Measurements from ENCODE around the gene ZNF143.
A peak's percentile ranks its signal among the peaks of the same experiment; 100 is the strongest.
"Not testable (repeated sequence)": the region's sequence is repeated elsewhere in the genome, so short reads cannot be mapped to it uniquely, and the experiment has no call there.

ZNF143 gene

DNA sequence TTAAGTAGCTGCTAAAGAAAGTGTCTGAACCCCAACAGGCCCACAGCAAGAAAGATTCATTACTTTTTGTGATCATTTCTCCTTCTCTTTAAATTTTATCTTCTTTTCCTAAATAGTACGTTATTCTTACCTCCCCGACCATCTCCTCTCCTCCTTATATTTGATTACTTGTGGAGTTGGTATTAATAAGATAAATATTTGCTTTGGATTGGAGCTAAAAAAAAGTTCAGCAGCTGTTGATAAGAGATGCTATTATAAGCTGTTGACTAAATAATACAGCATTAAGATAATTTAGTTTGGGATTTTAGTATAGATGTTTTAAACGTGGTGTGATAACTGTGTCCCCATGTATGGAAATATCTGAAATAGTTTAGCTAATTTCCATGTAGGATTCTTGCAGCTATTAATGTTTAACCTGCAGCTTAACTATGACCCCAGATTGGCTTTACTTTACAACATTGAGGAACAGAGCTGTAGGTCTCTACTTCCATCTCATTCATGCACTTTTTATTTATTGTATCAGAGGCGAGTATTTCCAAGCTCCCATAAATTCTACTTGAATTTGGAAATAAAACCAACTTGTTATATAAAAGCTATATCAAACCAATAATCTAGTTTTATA, 37.8 kb downstream of the ZNF143 start:
- no peak for DNase-seq (ENCODE audit: low spot score)

DNA sequence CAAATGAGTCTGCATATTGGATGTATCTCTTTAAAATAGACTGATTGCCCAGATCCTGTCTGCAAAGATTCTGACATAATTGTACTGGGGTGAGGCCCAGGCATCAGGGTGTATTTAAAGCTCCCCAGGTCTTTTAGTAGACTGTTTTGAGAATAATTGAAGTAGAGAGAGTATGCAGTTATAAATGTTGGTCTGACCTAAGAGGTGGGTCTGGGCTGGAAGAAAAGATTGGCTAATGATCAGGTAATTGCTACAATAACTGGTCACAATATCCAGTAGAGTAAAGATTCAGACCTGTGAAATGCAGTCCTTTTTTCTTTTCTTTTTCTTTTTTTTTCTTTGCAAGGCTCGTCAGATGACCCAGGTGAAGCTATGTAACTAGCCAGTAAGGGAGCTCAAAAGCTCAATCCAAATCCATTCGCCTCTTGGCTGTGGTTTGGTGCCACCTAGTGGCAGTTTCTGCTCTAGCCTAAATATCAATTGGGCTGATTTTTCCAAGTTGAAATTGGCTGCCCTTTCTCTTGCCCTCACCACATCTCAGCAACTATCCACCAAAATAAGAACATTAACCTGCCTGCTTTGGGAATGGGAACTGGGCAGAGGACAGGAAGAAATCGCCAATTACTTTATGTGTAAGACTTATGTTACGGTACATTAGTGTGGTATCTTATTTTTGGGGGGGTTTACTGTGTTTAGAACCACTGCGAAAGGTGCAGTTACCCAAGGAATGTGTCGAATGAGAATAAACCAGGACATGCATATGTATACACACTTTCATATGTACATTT, 45.9 kb downstream of the ZNF143 start:
- peak; percentile 68 for DNase-seq (ENCODE audit: low spot score)

DNA sequence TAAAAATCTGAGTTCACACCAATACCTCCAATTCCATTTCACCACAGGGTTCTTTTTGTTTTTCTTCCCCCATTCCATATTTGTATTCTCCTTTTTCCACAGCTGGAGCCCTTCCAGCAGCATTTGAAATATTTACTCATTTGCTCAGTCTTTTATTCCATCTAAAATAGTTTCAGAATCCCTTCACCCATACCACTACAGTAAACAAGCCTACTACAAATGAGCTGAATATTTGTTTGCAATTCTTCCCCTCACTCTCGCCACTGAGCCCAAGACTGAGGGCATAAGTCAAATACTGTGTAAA, 46.4 kb downstream of the ZNF143 start:
- DNase-seq (ENCODE audit: low spot score), result no peak

DNA sequence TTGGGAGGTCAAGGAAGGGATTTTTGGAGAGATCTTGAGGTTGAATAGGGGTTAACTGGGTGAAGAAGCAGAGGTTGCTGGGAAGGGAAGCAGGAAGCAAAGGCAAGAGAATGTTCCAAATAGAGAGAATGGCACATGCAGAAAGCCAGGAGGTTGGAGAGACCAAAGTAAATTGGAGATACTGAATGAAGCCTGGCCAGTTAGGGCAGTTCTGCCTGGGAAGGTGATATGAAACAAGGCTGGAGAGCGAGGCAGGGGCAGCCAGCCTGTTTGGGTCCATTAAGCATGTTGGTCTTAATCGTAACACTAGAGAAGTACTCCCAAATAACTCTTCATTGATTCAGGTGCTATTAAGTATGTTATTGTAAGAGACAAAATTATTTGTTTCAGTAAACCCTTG, 48.2 kb downstream of the ZNF143 start:
- no peak for DNase-seq (ENCODE audit: low spot score)

DNA sequence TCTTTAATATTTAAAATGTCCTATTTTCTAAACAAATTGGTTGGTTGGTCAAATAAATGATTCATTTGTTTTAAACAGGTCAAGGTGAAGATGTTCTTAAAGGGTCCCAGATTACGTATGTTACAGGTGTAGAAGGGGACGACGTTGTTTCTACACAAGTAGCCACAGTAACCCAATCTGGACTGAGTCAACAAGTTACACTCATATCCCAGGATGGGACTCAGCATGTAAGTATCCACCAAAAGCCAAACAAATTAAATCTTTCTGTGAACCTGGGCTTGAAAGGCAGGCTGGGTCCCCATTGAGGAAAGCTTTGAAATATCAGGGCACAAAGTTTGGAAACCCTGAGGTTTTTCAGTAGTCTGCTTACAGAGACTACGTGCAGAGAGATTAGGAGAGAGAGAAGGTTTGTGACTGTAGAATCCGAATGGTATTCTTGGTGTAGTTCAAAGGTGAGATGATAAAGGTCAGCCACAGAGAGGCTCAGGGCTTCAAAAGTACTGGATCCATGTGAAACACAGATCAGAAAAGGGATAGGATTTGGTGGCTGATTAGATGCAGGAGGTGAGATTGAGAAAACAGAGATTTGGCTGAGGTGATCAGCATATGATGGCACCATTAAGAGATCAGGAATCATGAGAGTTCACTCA, 51.7 kb downstream of the ZNF143 start:
- no peak for DNase-seq (ENCODE audit: low spot score)

DNA sequence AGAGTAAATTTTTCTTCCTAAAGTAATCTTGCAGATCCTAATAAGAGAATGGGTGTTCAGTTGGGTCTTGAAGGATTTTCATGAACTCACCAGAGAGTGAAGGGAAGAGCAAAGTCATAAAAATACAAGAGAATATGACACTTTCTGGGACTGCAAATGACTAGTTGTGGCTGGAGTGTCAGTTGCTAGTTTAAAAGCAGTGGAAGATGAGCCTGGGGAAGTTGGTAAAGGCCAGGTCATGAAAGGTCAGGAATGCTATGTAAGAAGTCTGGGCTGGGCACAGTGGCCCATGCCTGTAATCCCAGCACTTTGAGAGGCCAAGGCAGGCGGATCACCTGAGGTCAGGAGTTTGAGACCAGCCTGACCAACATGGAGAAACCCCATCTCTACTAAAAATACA, 53.8 kb downstream of the ZNF143 start:
- not testable (repeated sequence) for DNase-seq (ENCODE audit: low spot score)

DNA sequence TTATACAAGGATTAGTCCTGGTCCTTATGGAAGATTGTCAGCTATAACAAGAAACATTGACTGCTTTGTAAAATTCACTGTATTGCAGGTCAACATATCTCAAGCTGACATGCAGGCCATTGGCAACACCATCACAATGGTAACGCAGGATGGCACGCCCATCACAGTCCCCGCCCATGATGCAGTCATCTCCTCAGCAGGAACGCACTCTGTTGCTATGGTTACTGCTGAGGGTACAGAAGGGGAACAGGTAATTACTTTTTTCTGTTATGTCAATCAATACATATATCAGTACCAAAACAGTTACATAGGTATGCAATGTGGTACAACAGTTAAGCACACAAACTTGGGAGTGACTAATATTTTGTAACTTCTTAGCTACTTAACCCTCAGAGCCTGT, 55.3 kb downstream of the ZNF143 start:
- DNase-seq (ENCODE audit: low spot score), result no peak

DNA sequence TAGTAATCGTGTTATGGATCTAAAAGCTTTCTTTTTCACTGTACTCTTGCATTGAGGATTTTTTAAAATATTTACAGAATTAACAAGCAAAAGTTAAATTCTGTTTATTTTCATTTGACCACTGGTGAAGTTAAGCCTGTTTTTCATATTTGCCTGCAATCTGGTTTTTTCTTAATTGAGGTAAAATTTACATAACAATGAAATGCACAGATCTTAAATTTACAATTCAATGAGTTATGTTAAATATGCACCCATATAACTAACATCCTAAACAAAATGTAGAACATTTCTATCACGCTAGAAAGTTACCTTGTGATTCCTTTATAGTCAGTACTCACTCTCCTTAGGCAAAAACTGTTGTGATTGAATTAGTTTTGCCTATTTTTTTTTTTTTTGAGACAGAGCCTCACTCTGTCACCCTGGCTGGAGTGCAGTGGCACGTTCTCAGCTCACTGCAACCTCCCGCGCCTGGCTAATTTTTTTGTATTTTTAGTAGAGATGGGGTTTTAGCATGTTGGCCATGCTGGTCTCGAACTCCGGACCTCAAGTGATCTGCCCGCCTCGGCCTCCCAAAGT, 58.1 kb downstream of the ZNF143 start:
- DNase-seq (ENCODE audit: low spot score), result no peak

DNA sequence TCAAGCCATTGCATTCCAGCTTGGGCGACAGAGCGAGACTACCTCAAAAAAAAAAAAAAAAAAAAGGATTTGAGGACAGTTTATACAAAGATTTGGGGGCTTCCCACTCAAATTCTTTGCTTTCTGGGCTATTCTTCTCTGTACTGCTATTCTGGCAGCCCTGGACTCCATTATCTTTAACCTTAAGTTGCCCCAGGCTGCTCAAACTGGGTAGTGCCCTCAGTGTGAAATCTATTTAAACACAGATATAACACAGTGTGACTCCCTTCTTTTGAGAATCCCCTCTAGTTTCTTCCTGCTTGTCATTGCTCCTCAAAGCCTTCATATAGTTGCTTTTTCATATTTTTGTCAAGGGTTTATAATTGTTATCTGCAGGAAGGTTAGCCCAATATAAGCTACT, 63.2 kb downstream of the ZNF143 start:
- DNase-seq (ENCODE audit: low spot score), result no peak

DNA sequence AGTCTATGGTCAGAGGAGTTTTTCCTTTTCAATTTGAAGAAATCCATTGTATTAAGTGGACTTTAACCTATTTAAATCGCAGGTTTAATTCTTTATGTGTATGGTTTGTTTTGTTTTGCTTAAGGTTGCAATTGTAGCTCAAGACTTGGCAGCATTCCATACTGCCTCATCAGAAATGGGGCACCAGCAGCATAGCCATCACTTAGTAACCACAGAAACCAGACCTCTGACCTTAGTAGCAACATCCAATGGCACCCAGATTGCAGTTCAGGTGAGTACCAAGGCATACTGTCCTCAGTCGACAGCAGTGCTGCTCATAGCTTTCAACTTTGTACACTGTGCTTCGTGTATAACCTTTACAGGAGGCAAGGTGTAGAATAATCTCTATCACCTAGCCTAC, 64.3 kb downstream of the ZNF143 start:
- DNase-seq (ENCODE audit: low spot score), result no peak

DNA sequence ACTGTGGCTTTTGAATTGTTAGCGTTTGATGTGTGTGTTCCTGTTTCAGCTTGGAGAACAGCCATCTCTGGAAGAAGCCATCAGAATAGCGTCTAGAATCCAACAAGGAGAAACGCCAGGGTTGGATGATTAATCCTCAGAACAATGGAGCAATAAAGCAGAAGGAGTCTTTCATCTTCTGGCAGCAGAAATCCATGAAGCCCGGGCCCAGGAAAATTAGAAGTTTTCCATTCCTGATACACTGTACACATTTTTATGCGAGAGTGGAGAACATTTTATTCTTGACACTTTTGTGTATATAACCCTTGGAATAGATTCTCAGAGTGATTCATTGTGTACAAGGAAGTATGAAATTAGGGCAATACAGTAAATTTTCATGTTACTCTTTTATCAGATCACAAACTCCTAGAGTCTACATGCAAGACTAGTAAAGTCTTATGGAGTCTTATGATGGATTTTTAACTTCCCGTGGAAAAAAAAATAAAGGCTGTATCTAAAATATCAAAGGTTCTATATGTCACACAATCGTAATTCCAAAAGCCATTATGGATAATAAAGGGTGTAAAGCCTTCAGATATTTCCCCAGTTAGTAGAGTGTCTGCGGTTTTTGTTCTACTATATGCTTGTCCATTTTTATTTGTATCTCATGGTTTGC, 66.8 kb downstream of the ZNF143 start:
- peak; percentile 66 for DNase-seq (ENCODE audit: low spot score)

DNA sequence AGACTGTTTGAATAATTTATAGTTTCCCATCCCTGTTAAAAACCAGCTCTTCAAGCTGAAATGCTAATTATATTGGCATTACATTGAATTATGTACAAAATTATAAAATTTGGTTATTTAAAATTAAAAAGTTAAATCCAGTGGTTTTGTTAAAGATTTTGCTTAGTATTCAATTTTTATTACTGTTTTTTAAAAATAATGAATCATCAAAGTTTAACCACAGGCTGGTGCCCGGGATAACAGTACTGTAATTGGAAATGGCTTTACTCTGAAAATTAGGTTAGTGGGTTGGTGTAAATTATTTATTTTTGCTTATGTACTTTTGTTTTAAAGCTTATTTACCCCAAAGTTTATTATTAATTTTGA, 67.3 kb downstream of the ZNF143 start:
- no peak for DNase-seq (ENCODE audit: low spot score)

DNA sequence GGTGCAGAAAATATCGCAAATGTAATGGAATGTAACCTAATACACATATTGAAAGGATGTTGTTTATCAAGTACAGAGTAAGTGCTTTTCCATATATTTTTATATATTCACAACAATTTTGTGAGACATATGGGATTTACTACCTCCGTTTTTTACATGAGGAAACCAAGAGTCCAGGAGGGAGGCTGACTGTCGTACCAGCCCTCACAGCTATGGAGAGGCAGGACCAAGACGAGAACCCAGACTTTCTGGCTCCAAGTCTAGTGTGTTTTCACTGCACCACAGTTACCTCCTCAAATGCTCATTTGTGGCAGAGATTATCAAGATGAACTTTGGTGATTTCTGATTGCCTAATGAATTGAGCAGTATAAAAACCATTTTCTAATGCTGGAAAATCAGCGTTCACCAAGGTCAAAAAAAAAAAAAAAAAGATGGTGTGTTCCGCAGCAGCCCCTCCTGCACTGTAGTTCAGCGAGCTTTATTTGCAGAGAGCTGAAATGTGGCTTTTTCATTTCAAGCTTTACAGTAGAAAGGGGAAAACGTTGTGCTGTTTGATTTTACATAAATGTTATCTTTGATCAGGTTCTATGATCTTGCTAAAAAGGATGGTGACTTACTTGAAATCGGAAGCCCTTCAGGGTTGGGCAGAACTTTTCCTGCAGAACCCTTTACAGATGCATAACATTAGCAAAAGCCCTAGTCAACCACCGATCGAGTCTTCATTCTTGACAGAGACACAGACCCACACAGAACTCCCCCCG, 67.9 kb downstream of the ZNF143 start:
- DNase-seq (ENCODE audit: low spot score), result no peak

DNA sequence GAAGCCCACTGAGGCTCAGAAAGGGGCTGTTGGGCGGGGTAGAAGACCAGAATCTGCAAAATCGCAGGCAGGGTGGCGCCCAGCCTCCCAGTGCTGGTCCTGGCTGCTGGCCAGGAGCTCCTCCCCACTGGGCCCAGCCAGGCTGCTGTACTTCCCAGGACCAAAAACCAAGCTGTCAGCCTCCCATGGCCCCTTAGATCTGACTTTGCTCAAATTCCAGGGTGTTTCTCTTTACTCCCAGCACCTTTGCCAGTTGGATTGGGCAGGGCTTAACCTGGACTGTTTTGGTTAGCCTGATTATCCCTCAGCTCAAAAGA, 68.5 kb downstream of the ZNF143 start:
- DNase-seq (ENCODE audit: low spot score), result no peak

DNA sequence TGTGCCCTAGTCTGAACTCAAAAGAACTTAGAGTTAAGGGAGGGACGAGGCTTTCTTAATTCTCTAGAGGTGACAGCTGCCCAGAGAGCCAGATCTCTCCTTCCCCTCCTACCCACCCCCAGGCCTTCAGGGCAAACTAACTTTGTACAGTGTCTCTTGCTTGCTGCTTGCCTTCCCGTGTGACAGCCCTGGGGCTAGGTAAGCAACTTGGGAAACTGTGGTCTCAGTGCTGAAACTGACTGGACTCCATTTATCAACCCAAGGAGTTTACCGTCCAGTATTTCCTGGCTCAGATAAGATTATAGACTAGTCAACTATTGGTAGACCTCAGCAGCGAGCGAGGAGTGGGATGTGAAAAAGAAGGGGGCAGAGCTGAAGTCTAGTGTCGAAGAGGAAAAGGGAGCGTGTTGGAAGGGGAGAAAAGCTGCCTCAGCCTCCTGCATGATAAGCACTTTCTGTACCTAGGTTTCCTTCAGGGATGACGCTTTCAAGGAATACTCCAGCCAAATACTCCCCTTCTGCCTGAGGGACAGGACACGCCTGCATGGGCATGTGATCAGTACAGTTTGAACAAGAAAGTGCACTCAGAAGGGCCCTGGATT, 69.3 kb downstream of the ZNF143 start:
- no peak for DNase-seq (ENCODE audit: low spot score)

DNA sequence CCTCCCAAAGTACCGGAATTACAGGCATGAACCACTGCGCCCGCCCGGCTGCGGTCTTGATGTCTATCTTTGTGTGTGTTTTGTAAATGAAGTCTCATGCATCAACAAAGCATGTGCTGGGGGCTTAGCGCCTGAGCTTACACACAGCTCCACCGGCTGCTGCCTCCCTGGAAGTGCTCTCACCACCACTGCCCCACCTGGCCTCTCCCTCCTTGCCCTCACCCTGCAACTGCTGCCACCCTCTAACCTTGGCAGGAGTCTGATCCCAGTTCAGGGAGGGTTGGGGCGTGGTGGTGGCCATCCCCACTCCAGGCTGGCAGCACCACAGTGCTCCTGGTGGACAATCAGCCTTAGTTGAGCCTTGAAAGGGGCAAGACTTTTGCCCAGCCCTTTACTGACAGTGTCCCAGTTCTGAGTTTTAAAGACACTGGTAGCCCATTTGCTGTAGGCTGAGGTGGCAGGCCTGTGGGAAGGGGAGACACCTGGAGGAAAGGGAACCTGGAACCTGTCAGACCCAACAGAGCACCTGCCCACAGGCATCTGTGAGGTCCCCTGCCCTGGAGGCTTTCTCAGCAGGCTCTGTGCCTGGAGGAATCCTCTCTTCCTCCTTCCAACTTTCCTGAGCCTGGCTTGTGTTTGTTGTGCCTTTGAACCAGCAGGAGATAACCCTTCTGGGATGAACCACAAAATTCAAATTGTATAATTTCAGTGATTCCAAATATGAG, 70.3 kb downstream of the ZNF143 start:
- DNase-seq (ENCODE audit: low spot score), result no peak

DNA sequence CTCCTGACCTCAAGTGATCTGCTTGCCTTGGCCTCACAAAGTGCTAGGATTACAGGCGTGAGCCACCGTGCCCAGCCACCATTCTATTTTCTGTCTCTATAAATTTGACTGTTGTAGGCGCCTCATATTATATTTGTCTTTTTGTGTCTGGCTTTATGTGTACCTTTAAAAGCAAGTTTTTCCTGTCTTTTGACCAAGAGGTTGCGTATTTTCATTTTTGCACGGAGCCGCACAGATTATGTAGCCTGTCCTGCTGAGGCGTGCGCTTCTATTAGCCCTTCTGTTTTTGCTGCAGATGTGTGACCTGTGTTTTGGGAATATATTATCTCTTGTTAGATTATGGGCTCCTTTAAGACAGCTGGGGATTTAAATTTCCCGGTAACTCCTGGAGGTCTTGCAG, 72.2 kb downstream of the ZNF143 start:
- no peak for DNase-seq (ENCODE audit: low spot score)

DNA sequence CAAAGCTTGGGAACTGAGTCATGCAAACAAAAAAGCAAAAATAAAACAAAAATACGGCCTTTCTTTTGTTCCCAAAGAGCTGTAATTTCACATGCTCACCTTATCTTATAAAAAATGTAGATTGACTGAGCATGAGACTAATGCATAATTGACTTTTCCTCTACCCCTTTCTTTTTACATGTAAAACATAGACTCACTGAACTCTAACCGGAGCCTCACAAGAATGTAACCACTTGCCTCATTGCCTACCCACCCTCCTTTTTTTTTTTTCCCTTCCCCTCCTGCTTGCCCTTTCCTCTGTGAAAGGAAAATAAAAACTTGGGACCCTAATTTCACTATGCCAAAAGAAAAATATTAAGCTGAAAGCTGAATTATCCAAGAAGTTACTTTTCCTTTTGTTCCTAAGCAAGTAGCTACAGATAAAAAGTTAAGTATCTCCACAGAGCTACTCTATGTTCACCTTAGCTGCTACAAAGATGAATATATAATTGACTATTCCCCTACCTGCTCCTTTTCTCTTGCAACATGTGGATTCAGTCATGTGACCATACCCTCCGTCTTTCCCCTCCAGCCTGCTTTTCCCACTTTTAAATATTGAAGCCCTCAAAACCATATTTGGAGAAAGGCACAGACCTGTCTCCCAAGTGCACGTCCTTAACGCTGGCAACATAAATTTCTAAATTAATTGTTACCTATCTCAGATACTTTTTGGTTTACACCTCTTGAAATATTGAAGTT, 73.1 kb downstream of the ZNF143 start:
- no peak for DNase-seq (ENCODE audit: low spot score)

DNA sequence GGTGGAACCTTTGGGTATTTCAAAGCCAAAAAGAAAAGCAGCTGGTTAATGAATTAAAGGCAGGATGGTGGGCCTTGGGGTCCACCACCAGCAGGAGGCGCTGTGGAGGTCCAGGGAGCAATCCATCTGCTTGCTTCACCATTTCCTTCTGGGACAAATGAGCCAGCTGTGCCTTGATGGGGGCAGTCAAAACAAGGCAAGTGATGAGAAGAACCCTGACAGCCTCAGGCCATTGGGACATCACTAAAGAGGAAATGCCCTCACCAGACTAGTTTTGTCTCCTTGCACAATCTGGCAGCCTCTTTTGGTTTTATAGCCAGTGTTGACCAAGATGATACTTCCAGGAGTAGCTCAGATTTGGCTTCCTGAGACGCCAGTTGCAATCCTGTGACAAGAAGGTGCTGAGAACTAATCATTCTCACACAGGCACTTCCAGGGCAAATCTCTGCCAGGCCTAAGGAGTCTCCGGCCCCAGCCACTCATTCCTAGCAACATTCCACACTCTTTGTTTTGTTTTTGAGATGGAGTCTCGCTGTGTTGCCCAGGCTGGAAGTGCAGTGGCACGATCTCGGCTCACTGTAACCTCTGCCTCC, 74.5 kb downstream of the ZNF143 start:
- peak; percentile 42 for DNase-seq (ENCODE audit: low spot score)

DNA sequence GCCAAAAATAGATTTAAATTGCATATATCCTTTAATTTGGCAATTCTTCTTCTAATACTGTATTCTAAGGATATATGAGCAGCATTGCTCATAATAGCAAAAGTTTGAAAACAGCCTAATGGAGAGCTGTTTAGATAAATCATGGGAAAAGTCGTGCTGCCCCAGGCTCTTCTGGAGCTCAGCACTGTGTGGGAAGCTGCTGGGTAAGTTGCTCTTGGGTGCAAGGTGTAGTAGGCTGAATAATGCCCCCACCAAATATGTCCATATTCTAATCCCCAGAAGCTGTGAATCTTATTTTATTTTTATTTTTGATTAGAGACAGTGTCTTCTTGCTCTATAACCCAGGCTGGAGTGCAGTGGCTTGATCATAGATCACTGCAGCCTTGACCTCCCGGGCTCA, 77.7 kb downstream of the ZNF143 start:
- no peak for DNase-seq (ENCODE audit: low spot score)
